GM18517 (cell line): ENCODE results near the gene TLR9.
"Not testable (repeated sequence)": the region's sequence is repeated elsewhere in the genome, so short reads cannot be mapped to it uniquely, and the experiment has no call there.

Experiments used
- ATAC-seq: cut with Tn5 transposase; IDR thresholded peaks from one replicate; pipeline ENCODE4 v1.9.1; 2021; ENCODE audit warnings: mild to moderate bottlenecking, moderate library complexity; ENCODE audit not compliant: unreplicated experiment

TLR9 gene, protein sequence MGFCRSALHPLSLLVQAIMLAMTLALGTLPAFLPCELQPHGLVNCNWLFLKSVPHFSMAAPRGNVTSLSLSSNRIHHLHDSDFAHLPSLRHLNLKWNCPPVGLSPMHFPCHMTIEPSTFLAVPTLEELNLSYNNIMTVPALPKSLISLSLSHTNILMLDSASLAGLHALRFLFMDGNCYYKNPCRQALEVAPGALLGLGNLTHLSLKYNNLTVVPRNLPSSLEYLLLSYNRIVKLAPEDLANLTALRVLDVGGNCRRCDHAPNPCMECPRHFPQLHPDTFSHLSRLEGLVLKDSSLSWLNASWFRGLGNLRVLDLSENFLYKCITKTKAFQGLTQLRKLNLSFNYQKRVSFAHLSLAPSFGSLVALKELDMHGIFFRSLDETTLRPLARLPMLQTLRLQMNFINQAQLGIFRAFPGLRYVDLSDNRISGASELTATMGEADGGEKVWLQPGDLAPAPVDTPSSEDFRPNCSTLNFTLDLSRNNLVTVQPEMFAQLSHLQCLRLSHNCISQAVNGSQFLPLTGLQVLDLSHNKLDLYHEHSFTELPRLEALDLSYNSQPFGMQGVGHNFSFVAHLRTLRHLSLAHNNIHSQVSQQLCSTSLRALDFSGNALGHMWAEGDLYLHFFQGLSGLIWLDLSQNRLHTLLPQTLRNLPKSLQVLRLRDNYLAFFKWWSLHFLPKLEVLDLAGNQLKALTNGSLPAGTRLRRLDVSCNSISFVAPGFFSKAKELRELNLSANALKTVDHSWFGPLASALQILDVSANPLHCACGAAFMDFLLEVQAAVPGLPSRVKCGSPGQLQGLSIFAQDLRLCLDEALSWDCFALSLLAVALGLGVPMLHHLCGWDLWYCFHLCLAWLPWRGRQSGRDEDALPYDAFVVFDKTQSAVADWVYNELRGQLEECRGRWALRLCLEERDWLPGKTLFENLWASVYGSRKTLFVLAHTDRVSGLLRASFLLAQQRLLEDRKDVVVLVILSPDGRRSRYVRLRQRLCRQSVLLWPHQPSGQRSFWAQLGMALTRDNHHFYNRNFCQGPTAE

DNA sequence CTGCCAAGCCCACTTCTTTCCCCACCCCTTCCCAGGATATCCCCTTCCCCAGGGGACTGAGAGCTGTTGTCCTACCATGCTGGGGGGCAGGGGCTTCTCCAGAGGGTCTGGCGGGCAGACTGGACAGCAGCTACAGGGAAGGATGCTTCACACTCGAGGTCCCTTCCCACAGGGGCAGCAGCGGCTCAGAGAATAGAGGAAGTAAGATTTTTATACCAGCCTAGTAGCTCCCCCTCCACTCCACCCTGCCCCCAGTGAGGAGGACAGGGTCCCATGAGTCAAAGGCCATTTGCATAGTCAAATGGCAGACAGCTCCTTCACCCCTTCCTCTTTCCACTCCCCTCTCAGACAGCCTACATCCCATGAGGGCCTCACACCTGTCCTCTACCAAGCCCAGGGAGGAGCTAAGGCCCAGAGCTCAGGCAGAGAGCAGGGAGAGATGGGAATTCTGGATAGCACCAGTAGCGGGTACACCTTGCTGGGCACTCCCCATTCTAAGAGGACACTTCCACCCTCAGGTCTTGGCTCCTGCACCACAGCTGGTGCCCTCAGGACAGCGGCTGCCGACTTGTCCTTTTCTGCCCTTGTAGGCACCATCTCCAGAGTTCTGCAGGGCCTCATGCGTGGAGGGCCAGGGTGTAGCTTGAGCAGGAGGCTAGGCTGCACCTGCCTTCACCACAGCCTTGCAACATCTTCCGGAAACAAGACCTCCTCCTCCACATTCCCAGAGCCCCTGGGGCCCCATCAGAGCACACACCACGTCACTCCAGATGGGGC lies at the start of gene TLR9:
TSS of gene TLR9 (minus strand) at position 194 of the 777 bp plus-strand sequence. CDS start at position 78, 116 bp downstream.
- ATAC-seq = peak; percentile 79

DNA sequence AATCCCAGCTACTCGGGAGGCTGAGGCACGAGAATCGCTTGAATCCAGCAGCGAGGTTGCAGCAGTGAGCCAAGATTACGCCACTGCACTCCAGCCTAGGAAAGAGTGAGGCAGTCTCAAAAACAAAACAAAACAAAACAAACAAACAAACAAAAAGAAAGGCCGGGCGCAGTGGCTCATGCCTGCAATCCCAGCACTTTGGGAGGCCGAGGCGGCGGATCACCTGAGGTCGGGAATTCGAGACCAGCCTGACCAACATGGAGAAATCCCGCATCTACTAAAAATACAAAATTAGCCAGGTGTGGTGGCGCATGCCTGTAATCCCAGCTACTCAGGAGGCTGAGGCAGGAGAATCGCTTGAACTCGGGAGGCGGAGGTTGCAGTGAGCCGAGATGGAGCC lies 49.3 kb upstream of the TLR9 start:
- not testable (repeated sequence) for ATAC-seq

DNA sequence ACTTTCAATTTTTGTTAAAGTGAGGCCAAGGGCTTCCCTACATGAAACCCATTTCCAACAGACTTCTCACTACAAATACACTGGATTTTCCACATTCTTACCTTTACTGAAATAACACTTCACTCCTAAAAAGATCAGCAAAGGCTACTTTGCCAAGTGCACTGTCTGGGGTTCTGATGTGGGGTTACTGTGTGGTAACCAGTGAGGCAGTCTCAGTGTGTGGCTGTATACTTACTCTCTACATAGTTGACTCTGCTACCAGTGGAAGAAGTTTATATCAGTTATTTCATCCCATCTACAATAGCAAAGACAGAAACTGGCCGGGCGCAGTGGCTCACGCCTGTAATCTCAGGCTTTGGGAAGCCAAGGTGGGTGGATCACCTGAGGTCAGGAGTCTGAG lies 47.4 kb upstream of the TLR9 start:
- ATAC-seq = no peak

DNA sequence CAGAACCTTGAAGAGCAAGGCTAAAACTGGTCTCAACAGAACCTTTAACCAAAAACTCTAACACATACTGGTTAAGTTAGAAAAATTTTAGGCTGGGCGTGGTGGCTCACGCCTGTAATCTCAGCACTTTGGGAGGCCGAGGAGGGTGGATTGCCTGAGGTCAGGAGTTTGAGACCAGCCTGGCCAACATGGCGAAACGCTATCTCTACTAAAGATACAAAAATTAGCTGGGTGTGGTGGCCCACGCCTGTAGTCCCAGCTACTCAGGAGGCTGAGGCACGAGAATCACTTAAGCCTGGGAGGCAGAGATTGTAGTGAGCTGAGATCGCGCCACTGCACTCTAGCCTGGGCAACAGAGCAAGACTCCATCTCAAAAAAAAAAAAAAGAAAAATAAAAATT lies 46.7 kb upstream of the TLR9 start:
- ATAC-seq = not testable (repeated sequence)

DNA sequence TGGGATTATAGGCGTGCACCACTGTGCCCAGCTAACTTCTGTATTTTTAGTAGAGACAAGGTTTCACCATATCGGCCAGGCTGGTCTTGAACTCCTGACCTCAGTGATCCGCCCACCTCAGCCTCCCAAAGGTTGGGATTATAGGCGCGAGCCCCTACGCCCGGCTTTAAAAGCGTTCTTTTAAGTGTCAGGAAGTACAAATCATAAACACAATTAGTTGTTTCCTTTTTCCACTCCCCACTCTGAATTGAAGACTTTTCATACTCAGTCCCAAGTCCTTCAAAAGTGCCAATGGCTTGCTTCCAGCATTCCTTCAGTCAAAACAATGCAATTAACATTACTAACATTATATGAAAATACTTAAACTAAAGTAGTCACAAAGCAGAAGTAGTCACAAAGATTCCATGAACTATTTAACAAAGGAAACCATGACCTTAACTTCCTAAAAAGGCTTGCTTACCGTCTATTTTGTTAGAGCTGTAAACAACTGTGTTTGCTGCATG lies 44.9 kb upstream of the TLR9 start:
- ATAC-seq = no peak

DNA sequence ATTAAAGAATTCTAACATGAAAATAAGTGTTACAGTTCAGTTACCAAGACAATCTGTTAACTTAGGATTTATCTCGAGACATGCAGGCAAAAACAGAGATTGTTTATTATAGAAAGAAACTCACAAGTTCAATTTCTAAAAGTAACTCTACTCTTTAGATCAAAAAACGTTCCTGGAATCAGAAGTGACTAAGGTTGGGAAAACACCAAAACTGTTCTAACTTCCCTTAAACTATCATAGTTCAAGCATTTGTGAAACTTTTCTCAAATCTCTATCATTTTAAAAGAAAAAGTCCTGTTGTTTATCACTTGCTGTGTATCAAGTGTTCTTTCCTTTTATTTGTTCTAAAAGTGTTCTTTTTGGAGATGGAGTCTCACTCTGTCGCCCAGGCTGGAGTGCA lies 44.3 kb upstream of the TLR9 start:
- ATAC-seq = no peak

DNA sequence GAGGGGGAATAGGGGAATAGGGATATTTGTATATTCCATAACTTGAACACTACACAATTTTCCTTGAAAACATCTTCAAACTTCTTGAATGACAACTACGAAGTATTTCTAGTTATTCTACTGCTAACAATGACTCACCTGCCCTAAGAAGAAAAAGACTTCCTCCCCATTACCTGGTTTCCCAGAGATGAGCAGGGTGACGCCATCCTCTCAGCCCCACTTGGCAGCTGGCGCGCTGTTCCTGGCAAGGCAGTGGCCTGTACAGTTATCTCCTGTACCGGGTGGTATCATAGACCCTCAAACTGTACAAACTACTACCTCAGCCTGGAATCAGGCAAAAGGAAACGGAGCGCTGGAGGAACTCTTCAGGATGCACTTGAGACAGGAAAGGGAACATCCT lies 42.6 kb upstream of the TLR9 start:
- ATAC-seq = no peak

DNA sequence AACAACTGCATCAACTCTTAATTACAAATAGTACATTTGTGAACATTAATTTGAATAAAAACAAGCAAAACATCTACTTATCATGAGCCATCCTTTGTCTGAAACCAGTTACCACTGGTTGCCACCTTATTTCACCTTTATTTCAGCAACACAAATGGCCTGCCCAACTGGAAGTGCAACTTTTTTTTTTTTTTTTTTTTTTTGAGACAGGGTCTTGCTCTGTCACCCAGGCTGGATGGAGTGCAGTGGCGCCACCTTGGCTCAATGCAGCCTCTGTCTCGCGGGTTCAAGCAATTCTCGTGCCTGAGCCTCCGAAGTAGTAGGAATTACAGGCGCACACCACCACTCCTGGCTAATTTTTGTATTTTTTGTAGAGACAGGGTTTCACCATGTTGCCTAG lies 39.9 kb upstream of the TLR9 start:
- ATAC-seq = no peak

DNA sequence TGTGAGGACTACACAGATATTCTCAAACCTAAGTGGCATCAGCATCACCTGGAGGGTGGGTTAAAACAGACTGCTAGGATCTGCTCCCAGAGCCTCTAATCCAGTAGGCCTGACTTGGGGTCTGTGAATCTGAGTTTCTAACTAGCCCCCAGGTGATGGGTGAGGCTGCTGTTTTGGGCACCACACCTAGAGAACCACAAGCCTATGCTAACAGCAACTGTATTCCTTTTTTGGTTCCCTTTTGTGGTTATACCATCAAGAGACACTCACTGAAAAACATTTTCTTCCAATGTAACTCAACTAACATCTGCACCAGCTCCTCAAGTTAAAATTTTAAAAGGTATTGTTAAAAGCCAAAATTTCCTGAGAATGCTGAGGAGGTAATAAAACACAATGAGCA lies 37.0 kb upstream of the TLR9 start:
- no peak for ATAC-seq

DNA sequence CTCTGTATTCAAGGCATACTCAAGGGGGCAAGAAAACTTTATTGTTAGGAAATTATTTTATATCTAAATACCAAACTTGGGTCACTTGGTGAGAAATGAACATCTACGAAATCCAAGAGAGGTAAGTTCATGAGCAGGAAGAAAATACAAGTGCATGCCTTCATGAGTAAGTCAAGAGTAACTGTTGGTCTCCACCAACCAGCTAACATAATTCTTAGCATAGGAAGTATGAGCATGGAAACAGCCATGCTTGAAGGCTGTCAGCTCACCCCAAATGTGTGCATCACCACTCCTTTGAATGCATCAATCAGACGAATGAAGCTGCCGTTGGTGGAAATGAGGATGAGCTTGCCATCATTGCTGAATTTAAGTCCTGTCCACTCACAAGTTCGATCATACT lies 34.0 kb upstream of the TLR9 start:
- no peak for ATAC-seq

DNA sequence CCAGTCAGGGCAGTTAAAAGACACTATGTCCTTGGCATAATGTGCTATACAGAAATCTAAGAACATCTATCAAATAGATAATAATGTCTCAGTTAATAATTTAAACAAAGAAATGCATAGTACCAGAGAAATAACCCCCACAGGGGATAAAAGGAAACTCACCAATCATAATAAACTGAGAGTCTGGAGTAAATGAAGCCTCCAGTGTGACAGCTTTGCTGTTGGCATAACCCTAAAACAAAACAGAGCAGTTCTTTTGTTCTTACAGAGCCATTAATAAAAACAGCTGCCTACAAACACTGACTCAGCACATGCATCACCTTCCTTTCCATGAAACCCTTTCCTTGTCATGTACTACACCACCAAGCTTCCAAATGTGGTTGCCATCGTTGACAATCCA lies 33.6 kb upstream of the TLR9 start:
- ATAC-seq = no peak

DNA sequence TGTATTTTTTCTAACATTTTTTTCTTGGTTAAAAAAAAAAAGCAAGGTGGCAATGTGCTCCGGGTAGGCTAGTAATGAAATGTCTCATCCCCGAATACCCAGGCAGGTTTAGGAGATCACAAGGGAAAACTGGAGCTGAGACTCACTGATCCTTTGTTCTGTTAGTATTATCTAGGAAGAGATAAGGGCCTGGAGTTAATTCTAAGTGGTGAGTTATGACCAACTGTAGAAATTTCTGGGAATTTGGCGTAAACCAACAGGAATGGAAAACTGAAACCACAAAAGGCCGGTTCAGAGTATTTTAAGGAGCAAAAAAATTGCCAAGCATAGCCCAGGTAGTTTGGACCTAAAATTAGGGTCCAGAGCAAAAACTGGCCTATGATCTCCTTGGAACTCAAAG lies 32.5 kb upstream of the TLR9 start:
- ATAC-seq = no peak

DNA sequence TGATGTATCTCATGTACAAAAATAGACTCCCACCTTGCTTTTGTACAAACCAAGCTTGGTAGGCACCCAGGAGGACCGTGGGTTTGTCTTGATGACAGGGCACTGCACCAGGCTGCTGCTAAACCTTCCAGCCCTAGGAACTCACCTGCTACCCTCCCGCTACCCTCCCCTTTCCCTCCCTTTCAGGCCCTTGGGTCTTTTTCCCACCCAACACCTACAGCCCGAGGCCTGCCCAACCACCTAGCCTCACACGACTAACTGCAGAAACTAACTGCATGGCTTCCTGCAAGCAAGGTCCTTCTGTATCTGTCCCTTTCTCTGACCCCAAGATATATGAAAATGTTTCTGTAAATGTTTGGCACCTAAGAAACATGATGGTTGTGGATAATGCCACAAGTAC lies 31.2 kb upstream of the TLR9 start:
- ATAC-seq = no peak

DNA sequence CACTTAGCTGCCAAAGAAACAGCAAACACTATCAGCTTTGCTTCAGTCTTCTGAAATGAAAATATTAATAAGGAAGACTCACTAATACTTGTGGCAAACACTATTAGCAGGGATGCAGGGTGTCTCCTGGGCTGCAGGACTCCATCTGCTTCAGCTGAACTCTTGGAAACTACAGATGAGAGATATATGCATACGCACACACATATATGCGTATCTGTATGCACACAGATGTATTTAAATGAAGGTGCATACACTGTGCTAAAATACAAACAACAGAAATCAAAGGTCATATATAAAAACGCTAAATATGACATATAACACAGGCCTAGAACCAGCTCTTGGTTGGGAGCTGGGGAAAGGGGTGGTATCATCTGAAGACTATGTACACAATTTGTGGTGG lies 30.7 kb upstream of the TLR9 start:
- no peak for ATAC-seq

DNA sequence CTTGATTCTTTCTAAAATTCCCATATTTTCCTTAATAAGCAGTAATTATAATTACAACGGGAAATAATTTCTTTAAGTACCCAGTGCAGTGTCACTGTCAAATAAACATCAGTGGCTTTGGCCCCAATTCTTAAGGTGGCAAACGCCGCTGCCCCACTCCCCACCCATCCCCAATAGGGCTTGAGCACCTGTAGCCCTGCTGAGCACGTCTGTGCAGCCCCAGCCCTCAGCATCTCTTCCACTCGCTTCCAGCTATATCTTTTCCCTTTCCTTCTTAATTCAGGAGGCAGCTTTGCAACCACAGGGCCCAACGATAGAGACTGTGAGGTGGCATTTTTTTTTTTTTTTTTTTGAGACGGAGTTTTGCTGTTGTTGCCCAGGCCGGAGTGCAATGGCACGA lies 29.2 kb upstream of the TLR9 start:
- ATAC-seq = no peak

DNA sequence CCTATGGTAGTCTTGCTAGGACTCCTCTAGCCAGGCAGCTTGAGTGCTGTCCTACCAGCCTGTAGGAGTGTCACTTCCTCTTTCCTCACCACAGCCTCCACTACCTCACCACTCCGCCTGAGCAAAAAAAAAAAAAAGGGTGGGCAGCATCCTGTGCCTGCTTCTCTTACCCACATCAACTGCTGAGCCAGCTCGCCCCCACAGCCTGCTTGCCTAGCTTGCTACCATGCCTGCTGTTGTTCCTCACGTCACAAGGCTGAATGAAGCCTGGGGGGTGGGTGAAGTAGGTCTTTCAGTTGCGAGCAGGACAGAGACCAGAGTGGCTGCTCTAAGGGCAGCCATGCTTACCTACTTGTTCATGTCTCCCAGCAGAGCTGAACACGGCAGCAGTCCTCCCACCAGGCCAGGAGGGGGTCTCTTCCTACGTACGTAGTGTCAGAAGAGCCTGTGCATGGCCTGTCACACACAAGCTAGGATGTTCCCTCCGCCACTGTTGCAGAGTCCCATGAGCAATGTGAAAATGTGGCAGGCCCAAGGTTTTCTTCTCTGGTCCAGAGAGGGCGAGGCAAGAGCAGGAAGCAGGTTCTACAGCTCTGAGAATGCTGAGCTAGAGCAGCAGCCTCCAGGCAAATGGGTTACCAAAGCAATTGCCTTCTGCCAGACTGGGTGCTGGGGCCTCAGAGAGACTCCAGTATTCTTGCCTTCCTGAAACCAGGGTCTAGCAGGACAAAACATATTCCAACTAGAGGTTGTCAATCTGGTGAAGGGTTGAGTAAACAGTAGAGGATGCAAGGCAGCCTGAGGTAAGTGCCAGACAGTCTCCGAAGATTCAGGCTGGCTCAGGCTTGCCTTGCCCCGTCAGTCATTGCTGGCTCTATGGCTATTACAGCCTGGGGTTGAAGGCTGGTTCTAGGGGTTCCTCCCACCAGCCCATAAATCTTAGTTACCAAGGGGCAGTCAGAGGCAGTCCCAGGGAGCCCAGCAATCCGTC lies 28.2 kb upstream of the TLR9 start:
- ATAC-seq = peak; percentile 93

DNA sequence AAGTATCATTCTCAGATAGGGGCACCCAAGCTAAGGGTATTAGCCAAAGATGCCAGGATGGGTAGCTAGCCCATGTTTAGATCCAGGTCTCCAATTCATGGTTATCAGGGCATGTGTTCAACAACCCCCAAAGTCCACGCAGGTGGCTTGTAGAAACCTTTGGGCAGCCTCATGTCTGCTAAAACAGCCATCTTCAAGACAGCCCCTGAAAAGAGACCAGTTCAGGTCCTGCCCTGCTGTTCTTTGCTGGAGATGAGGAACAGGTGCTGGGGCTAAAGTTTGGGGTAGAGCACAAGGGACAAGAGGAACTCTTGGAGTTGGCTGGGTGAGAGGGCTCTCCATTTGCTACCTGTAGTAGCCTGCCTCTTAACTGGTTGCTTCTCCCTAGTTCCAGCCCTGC lies 24.7 kb upstream of the TLR9 start:
- no peak for ATAC-seq

DNA sequence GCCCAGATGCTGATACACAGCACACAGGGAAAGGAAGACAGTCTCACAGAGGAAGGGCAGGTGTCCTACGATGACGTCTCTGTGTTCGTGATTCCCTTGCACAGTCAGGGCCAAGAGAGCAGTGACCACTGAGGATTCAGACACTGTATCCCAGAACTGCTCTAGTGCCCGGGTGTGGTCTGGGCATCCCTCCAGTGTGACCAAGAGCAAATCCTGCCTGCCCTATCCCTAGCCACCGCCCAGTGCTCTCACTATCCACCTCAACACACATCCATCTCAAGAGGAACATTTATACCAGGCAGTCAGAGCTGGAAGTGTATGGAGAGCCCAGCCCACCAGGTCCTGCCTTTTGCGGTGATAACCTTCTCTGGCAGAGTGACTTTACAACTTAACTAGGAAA lies 24.2 kb upstream of the TLR9 start:
- ATAC-seq = no peak

DNA sequence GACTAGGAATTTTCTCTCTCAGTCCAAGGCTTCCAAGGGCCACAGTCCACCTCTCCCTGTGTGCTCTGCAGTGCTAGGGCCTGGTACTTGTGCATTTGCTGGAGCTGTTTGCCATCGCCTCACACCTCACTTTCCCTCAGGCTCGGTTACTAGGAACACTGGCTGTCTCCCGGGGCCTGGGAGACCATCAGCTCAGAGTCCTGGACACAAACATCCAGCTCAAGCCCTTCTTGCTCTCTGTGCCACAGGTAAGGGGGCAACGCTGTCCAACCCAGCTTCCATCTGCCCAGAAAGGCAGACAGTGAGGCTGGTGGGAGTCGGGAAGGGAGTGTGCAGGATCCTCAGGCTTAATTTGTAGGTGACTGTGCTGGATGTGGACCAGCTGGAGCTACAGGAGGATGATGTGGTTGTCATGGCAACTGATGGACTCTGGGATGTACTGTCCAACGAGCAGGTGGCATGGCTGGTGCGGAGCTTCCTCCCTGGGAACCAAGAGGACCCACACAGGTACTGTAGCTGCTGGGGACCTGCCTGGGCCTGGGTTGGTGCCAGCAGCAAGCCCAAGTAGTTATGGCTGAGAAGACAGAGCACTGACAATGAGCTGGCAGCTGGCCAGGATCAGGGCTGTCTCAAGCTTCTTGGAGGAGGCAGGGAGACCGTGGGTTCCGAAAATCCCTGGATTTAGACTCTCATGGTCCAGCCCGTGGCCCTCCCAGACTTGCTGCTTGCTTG lies 23.5 kb upstream of the TLR9 start:
- ATAC-seq = no peak
